Measurements from ENCODE around the gene TBC1D22A.

DNA sequence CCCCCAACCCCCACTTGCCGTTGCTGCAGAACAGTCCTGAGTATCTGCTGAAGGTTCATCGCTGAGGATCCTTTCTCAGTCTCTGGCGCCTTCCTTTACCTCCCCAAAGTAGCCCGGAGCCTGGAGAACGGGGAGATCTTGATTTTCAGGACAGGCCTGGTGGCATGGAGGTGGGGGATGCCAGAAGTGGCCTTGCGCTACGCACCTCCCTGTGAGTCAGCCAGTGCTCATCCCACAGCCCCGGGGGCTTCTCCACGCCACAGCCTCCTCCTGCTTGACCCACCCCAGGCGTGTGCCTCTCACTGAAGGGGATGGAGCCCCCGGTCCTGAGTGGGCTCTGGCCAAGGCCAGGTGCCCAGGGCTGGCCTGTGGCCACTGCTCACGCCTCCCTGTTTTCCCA, 339.6 kb downstream of the TBC1D22A start:
- TF ChIP-seq, protein P1, sequence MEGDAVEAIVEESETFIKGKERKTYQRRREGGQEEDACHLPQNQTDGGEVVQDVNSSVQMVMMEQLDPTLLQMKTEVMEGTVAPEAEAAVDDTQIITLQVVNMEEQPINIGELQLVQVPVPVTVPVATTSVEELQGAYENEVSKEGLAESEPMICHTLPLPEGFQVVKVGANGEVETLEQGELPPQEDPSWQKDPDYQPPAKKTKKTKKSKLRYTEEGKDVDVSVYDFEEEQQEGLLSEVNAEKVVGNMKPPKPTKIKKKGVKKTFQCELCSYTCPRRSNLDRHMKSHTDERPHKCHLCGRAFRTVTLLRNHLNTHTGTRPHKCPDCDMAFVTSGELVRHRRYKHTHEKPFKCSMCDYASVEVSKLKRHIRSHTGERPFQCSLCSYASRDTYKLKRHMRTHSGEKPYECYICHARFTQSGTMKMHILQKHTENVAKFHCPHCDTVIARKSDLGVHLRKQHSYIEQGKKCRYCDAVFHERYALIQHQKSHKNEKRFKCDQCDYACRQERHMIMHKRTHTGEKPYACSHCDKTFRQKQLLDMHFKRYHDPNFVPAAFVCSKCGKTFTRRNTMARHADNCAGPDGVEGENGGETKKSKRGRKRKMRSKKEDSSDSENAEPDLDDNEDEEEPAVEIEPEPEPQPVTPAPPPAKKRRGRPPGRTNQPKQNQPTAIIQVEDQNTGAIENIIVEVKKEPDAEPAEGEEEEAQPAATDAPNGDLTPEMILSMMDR (IDR thresholded peaks at IDR 0.05 in 4 of 5, conservative IDR thresholded peaks at IDR 0.05 in 1 of 5) = no peak
- TF ChIP-seq POLR2A (IDR thresholded peaks at IDR 0.05) = no peak

All from gastrocnemius medialis (tissue), 4 donors.